ENCODE results near the gene DMAC2L. TPM values are rescaled to one million over a fixed set of nuclear protein-coding genes. Genes with fewer than 3 reads are reported as not detected.

DMAC2L gene
- total and polyA plus RNA-seq, 2 experiments from 2014 or later, result 7.8 to 12.3 TPM

DNA sequence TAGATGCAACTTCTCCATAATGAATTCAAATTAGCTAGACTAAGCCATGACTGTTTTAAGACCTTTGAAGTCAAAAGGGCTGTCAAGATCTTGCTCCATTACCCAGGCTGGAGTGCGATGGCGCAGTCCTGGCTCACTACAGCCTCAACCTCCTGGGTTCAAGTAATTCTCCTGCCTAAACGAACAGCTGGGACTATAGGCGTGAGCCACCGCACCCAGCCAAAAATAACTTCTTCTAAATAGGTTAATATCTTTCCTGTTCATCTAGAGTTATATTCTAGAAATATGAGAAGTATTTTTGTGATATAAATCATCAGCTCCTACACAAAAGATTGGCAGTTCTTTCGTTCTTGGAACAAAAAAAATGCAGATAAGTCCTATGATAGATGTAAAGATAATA is 41.2 kb upstream of the DMAC2L start:
- in situ Hi-C loops (cut with MboI), result no loop called here

GRCh38 chr14:50272498-50272897 is 39.6 kb upstream of the DMAC2L start:
- H3K9me3 ChIP-seq (ENCODE audit: low read depth), result no peaks in the 10 kb centered on the region
- 100% methylated on average over 1 of the region's 1 CpG for WGBS, 2 experiments (ENCODE audit: low coverage in 1 of 2, low lambda C conversion rate in 2 of 2, missing lambda C conversion rate in 2 of 2)
- no peak overlapping the region for H3K4me3 ChIP-seq
- no peaks in the 10 kb centered on the region for H3K4me1 ChIP-seq (ENCODE audit: insufficient read depth)
- no peaks in the 10 kb centered on the region for H3F3A ChIP-seq (ENCODE audit: insufficient read depth)
- no peaks in the 10 kb centered on the region for H3K36me3 ChIP-seq (ENCODE audit: low read depth)
- H3K27ac ChIP-seq, result no peak overlapping the region
- TF ChIP-seq EZH2 (IDR thresholded peaks at IDR 0.05; ENCODE audit: insufficient read depth, poor library complexity, severe bottlenecking), result no peak
- no peak for TF ChIP-seq EZH2phosphoT487 (IDR thresholded peaks at IDR 0.05; ENCODE audit: insufficient read depth, low read depth)
- in situ Hi-C loops (cut with MboI), result no loop called here
- H3K4me2 ChIP-seq (ENCODE audit: unreplicated experiment), result no peak overlapping the region
- peak; percentile 0 for DNase-seq
- no peaks in the 10 kb centered on the region for H3K9me2 ChIP-seq (ENCODE audit: insufficient read depth)
- H3K9ac ChIP-seq, result no peak overlapping the region
- no peak overlapping the region for H2AFZ ChIP-seq
- no peaks in the 10 kb centered on the region for H3K27me3 ChIP-seq (replicated peaks; ENCODE audit: insufficient read depth)
- no peaks in the 10 kb centered on the region for H4K20me1 ChIP-seq (ENCODE audit: insufficient read depth)
- no peaks in the 10 kb centered on the region for H3K79me2 ChIP-seq (ENCODE audit: insufficient read depth)

More for the DNA sequence above, 41.2 kb upstream of the DMAC2L start:
- H3F3A ChIP-seq (ENCODE audit: insufficient read depth), result no peaks in the 10 kb centered on the region
- H3K4me1 ChIP-seq (ENCODE audit: insufficient read depth), result no peaks in the 10 kb centered on the region
- no peak overlapping the region for H2AFZ ChIP-seq
- no peaks in the 10 kb centered on the region for H3K9me2 ChIP-seq (ENCODE audit: insufficient read depth)
- H3K27me3 ChIP-seq (replicated peaks; ENCODE audit: insufficient read depth), result no peaks in the 10 kb centered on the region
- no peaks in the 10 kb centered on the region for H3K79me2 ChIP-seq (ENCODE audit: insufficient read depth)
- no peak overlapping the region for H3K4me2 ChIP-seq (ENCODE audit: unreplicated experiment)
- no peaks in the 10 kb centered on the region for H3K9me3 ChIP-seq (ENCODE audit: low read depth)
- no peaks in the 10 kb centered on the region for H4K20me1 ChIP-seq (ENCODE audit: insufficient read depth)
- H3K9ac ChIP-seq, result no peak overlapping the region
- WGBS, 2 experiments (ENCODE audit: low coverage in 1 of 2, low lambda C conversion rate in 2 of 2, missing lambda C conversion rate in 2 of 2), result 89 to 91% methylated on average over 6 of the region's 6 CpGs
- no peak for DNase-seq
- no peaks in the 10 kb centered on the region for H3K36me3 ChIP-seq (ENCODE audit: low read depth)
- no peak overlapping the region for H3K27ac ChIP-seq
- no peak overlapping the region for H3K4me3 ChIP-seq
- TF ChIP-seq EZH2phosphoT487 (IDR thresholded peaks at IDR 0.05; ENCODE audit: insufficient read depth, low read depth) (no peak), EZH2 (IDR thresholded peaks at IDR 0.05; ENCODE audit: insufficient read depth, poor library complexity, severe bottlenecking) (no peak)

GRCh38 chr14:50285861-50286260 is 26.3 kb upstream of the DMAC2L start:
- H3K9ac ChIP-seq, result no peak overlapping the region
- TF ChIP-seq EZH2 (IDR thresholded peaks at IDR 0.05; ENCODE audit: insufficient read depth, poor library complexity, severe bottlenecking) (no peak), EZH2phosphoT487 (IDR thresholded peaks at IDR 0.05; ENCODE audit: insufficient read depth, low read depth) (no peak)
- H3K9me3 ChIP-seq (ENCODE audit: low read depth), result no peaks in the 10 kb centered on the region
- no peaks in the 10 kb centered on the region for H4K20me1 ChIP-seq (ENCODE audit: insufficient read depth)
- no peak for DNase-seq
- no peaks in the 10 kb centered on the region for H3K9me2 ChIP-seq (ENCODE audit: insufficient read depth)
- H3F3A ChIP-seq (ENCODE audit: insufficient read depth), result no peaks in the 10 kb centered on the region
- no peaks in the 10 kb centered on the region for H3K27me3 ChIP-seq (replicated peaks; ENCODE audit: insufficient read depth)
- no peaks in the 10 kb centered on the region for H3K79me2 ChIP-seq (ENCODE audit: insufficient read depth)
- H2AFZ ChIP-seq, result no peak overlapping the region
- no peaks in the 10 kb centered on the region for H3K36me3 ChIP-seq (ENCODE audit: low read depth)
- in situ Hi-C loops (cut with MboI), result no loop called here
- H3K4me1 ChIP-seq (ENCODE audit: insufficient read depth), result no peaks in the 10 kb centered on the region
- no peak overlapping the region for H3K4me3 ChIP-seq
- no peak overlapping the region for H3K27ac ChIP-seq
- H3K4me2 ChIP-seq (ENCODE audit: unreplicated experiment), result no peak overlapping the region

DNA sequence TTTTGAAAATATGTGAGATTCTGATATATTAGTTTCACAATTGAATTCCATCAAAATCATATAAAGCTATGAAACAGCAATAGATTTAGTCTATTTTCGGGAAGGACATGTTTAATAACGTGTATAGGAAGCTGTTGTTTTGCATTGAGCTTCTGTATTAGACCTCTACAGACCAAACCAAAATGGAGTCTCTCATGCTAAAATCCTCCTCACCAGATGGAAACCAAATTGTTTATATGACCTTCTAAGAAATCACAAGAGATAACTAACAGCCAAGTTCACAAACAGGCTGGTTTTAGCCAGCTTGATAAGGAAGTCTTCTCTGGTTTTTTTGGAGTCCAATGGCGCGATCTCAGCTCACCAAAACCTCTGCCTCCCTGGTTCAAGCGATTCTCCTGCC is 24.0 kb upstream of the DMAC2L start:
- TF ChIP-seq EZH2 (IDR thresholded peaks at IDR 0.05; ENCODE audit: insufficient read depth, poor library complexity, severe bottlenecking) (no peak), EZH2phosphoT487 (IDR thresholded peaks at IDR 0.05; ENCODE audit: insufficient read depth, low read depth) (no peak)
- no peaks in the 10 kb centered on the region for H3K79me2 ChIP-seq (ENCODE audit: insufficient read depth)
- in situ Hi-C loops (cut with MboI), result no loop called here
- H3K9ac ChIP-seq, result no peak overlapping the region
- no peaks in the 10 kb centered on the region for H4K20me1 ChIP-seq (ENCODE audit: insufficient read depth)
- H3K36me3 ChIP-seq (ENCODE audit: low read depth), result no peaks in the 10 kb centered on the region
- no peak overlapping the region for H3K4me2 ChIP-seq (ENCODE audit: unreplicated experiment)
- H3F3A ChIP-seq (ENCODE audit: insufficient read depth), result no peaks in the 10 kb centered on the region
- H3K4me1 ChIP-seq (ENCODE audit: insufficient read depth), result no peaks in the 10 kb centered on the region
- H3K4me3 ChIP-seq, result no peak overlapping the region
- H3K27ac ChIP-seq, result no peak overlapping the region
- no peaks in the 10 kb centered on the region for H3K9me3 ChIP-seq (ENCODE audit: low read depth)
- H3K27me3 ChIP-seq (replicated peaks; ENCODE audit: insufficient read depth), result no peaks in the 10 kb centered on the region
- WGBS, 2 experiments (ENCODE audit: low coverage in 1 of 2, low lambda C conversion rate in 2 of 2, missing lambda C conversion rate in 2 of 2), result 92 to 93% methylated on average over 5 of the region's 5 CpGs
- H2AFZ ChIP-seq, result no peak overlapping the region
- DNase-seq, result no peak
- H3K9me2 ChIP-seq (ENCODE audit: insufficient read depth), result no peaks in the 10 kb centered on the region

DNA sequence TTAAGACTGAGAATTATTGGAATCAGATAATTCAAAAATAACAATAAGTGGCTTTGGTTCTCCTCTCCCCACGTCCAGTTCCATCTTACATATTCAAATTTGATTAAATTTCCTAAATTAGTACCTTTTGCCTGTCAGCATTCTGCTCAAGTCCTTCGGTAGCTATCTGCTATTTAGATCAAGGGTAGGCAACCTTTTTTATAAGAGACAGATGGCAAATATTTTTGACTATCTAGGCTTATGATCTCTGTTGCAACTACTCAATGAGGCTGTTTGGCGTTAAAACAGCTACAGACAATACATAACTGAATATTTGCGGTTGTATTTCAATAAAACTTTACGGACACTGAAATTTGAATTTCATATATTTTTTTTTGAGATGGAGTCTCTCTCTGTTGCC is 21.8 kb upstream of the DMAC2L start:
- Histone ChIP-seq H3K79me2 (ENCODE audit: insufficient read depth) (no peaks in the 10 kb centered on the region), H3K4me1 (ENCODE audit: insufficient read depth) (no peaks in the 10 kb centered on the region), H2AFZ (no peak overlapping the region), H3K27me3 (replicated peaks; ENCODE audit: insufficient read depth) (no peaks in the 10 kb centered on the region), H3K9me3 (ENCODE audit: low read depth) (no peaks in the 10 kb centered on the region), H3F3A (ENCODE audit: insufficient read depth) (no peaks in the 10 kb centered on the region), H3K4me2 (ENCODE audit: unreplicated experiment) (no peak overlapping the region), H3K9ac (no peak overlapping the region), H3K9me2 (ENCODE audit: insufficient read depth) (no peaks in the 10 kb centered on the region), H3K27ac (no peak overlapping the region), H3K36me3 (ENCODE audit: low read depth) (no peaks in the 10 kb centered on the region), H3K4me3 (no peak overlapping the region), H4K20me1 (ENCODE audit: insufficient read depth) (no peaks in the 10 kb centered on the region)
- DNase-seq, result no peak
- 79% methylated on average over 5 of the region's 5 CpGs for WGBS, 2 experiments (ENCODE audit: low coverage in 1 of 2, low lambda C conversion rate in 2 of 2, missing lambda C conversion rate in 2 of 2)
- TF ChIP-seq EZH2phosphoT487 (IDR thresholded peaks at IDR 0.05; ENCODE audit: insufficient read depth, low read depth), result no peak
- no peak for TF ChIP-seq EZH2 (IDR thresholded peaks at IDR 0.05; ENCODE audit: insufficient read depth, poor library complexity, severe bottlenecking)
- in situ Hi-C loops (cut with MboI), result no loop called here
